ENCODE results near the gene CRLF3. TPM values are rescaled to one million over a fixed set of nuclear protein-coding genes. Genes with fewer than 3 reads are reported as not detected.

Gene CRLF3
- total and polyA plus RNA-seq, 2 donors (not counting 1 experiment from before 2014, with no cell fraction given), result 31.6 to 83.2 TPM

GRCh38 chr17:30793282-30793977, 31.1 kb downstream of the CRLF3 start:
- peaks cover 9 to 76% of the 10 kb centered on the region in 2 experiments for H3K36me3 ChIP-seq (replicated peaks in 1 of 2; ENCODE audit: control extremely low read depth in 1 of 2, control insufficient read depth in 1 of 2, extremely low read depth in 1 of 2, insufficient read depth in 2 of 2, low read length in 1 of 2)
- H4K20me1 ChIP-seq (ENCODE audit: control insufficient read depth, insufficient read depth, low read length, poor library complexity, severe bottlenecking), result no peaks in the 10 kb centered on the region
- TF ChIP-seq CTCF (IDR thresholded peaks at IDR 0.05) (no peak), EZH2 (IDR thresholded peaks at IDR 0.05; ENCODE audit: borderline replicate concordance, insufficient read depth, low read depth, low read length, poor library complexity, severe bottlenecking) (no peak)
- H3K4me3 ChIP-seq (ENCODE audit: control extremely low read depth in 1 of 5, extremely low read depth in 1 of 5, insufficient read depth in 1 of 5, low read depth in 2 of 5, low read length in 4 of 5), result no peak overlapping the region
- no peaks in the 10 kb centered on the region for H3K27me3 ChIP-seq (replicated peaks in 1 of 4; ENCODE audit: control extremely low read depth in 1 of 4, control insufficient read depth in 3 of 4, insufficient read depth in 4 of 4, low read length in 3 of 4)
- CTCF ChIA-PET, result interaction anchor here (1.1 kb wide), 1 partner anchor 31 kb away, joined by 4 read pairs; the partner anchor contains the start of gene CRLF3
- intact Hi-C loops (cut with micrococcal nuclease), result no loop called here
- H3K27ac ChIP-seq (ENCODE audit: low read length in 2 of 2), result no peak overlapping the region
- H2AFZ ChIP-seq (ENCODE audit: insufficient read depth, low read depth, low read length, poor library complexity, severe bottlenecking), result no peak overlapping the region
- ATAC-seq (ENCODE audit: low read depth) (no peak), DNase-seq (no peak)
- Mint-ChIP-seq H3K9me3 (ENCODE audit: insufficient read depth) (no peaks in the 10 kb centered on the region), H3K27ac (no peak overlapping the region), H3K4me1 (no peaks in the 10 kb centered on the region), H3K4me3 (no peak overlapping the region), H3K27me3 (no peaks in the 10 kb centered on the region)
- POLR2A ChIA-PET, result no interaction called here
- H3K4me1 ChIP-seq (ENCODE audit: control insufficient read depth in 2 of 2, insufficient read depth in 2 of 2, low read length in 2 of 2), result no peaks in the 10 kb centered on the region
- no peaks in the 10 kb centered on the region for H3K9me3 ChIP-seq (ENCODE audit: control extremely low read depth in 1 of 3, control insufficient read depth in 2 of 3, insufficient read depth in 1 of 3, low read length in 2 of 3)
- WGBS (ENCODE audit: insufficient coverage), result 100% methylated on average over 3 of the region's 9 CpGs
- H3K4me2 ChIP-seq (replicated peaks; ENCODE audit: low read depth, low read length, poor library complexity, severe bottlenecking), result no peak overlapping the region
- peaks cover 6% of the 10 kb centered on the region for H3K79me2 ChIP-seq (ENCODE audit: control insufficient read depth, insufficient read depth, low read length)
- no peak overlapping the region for H3K9ac ChIP-seq (ENCODE audit: low read length)

GRCh38 chr17:30790279-30790678, 34.2 kb downstream of the CRLF3 start:
- CTCF ChIA-PET, result interaction anchor here (1.2 to 1.9 kb wide), 2 partner anchors 34 to 1666 kb away, joined by 3 to 8 read pairs; partner anchors contain the start of gene CRLF3
- H3K4me3 Mint-ChIP-seq, result no peak overlapping the region
- H3K27ac ChIP-seq (ENCODE audit: low read length in 2 of 2), result peak overlapping the region in 1 of 2 donors; percentile 55

More at GRCh38 chr17:30790279-30790678, 34.2 kb downstream of the CRLF3 start:
- H3K79me2 ChIP-seq (ENCODE audit: control insufficient read depth, insufficient read depth, low read length), result peaks cover 6% of the 10 kb centered on the region
- TF ChIP-seq CTCF (IDR thresholded peaks at IDR 0.05) (no peak), EZH2 (IDR thresholded peaks at IDR 0.05; ENCODE audit: borderline replicate concordance, insufficient read depth, low read depth, low read length, poor library complexity, severe bottlenecking) (no peak)
- no peak for DNase-seq
- no peaks in the 10 kb centered on the region for H4K20me1 ChIP-seq (ENCODE audit: control insufficient read depth, insufficient read depth, low read length, poor library complexity, severe bottlenecking)
- H3K4me2 ChIP-seq (replicated peaks; ENCODE audit: low read depth, low read length, poor library complexity, severe bottlenecking), result no peak overlapping the region
- Mint-ChIP-seq H3K4me1 (no peaks in the 10 kb centered on the region), H3K9me3 (ENCODE audit: insufficient read depth) (no peaks in the 10 kb centered on the region), H3K27ac (no peak overlapping the region), H3K27me3 (no peaks in the 10 kb centered on the region)
- H3K4me1 ChIP-seq (ENCODE audit: control insufficient read depth in 2 of 2, insufficient read depth in 2 of 2, low read length in 2 of 2), result no peaks in the 10 kb centered on the region
- H2AFZ ChIP-seq (ENCODE audit: insufficient read depth, low read depth, low read length, poor library complexity, severe bottlenecking), result no peak overlapping the region
- intact Hi-C loops (cut with micrococcal nuclease), result no loop called here
- no CpG with 5 or more reads among the region's 2 CpGs for WGBS (ENCODE audit: insufficient coverage)
- H3K4me3 ChIP-seq (ENCODE audit: control extremely low read depth in 1 of 5, extremely low read depth in 1 of 5, insufficient read depth in 1 of 5, low read depth in 2 of 5, low read length in 4 of 5), result no peak overlapping the region
- H3K36me3 ChIP-seq (replicated peaks in 1 of 2; ENCODE audit: control extremely low read depth in 1 of 2, control insufficient read depth in 1 of 2, extremely low read depth in 1 of 2, insufficient read depth in 2 of 2, low read length in 1 of 2), result peaks cover 8 to 72% of the 10 kb centered on the region in 2 experiments
- no peaks in the 10 kb centered on the region for H3K9me3 ChIP-seq (ENCODE audit: control extremely low read depth in 1 of 3, control insufficient read depth in 2 of 3, insufficient read depth in 1 of 3, low read length in 2 of 3)
- POLR2A ChIA-PET, result interaction anchor here (0.7 to 0.9 kb wide), 2 partner anchors 9 to 32 kb away, joined by 7 to 16 read pairs; no protein-coding TSS in a partner anchor
- no peak for ATAC-seq (ENCODE audit: low read depth)
- no peaks in the 10 kb centered on the region for H3K27me3 ChIP-seq (replicated peaks in 1 of 4; ENCODE audit: control extremely low read depth in 1 of 4, control insufficient read depth in 3 of 4, insufficient read depth in 4 of 4, low read length in 3 of 4)
- no peak overlapping the region for H3K9ac ChIP-seq (ENCODE audit: low read length)

Data from B cell (primary cell).